Fibroblast of lung (primary cell): ENCODE data around the gene SLC6A9. TPM values are rescaled to one million over a fixed set of nuclear protein-coding genes. Genes with fewer than 3 reads are reported as not detected.

ENCODE experiments used
- DNase-seq, 2 donors: peaks; one replicate each; pipeline versions ENCODE4 v3.0.0 to v3.0.0-alpha.2; 2010; ENCODE audit warnings: low read depth in 2 of 2
- H2AFZ ChIP-seq: 2 replicates; pipeline ENCODE4 v1.5.1; 2012; ENCODE audit warnings: low read length, control low read depth, inconsistent platforms
- H3K27ac ChIP-seq: 2 replicates; pipeline ENCODE4 v1.5.1; 2011; ENCODE audit warnings: low read length, control low read depth; ENCODE audit not compliant: insufficient read depth
- H3K27me3 ChIP-seq: 2 replicates; pipeline ENCODE4 v1.5.1; 2011; ENCODE audit warnings: mild to moderate bottlenecking, low read length; ENCODE audit not compliant: control insufficient read depth, insufficient read depth
- H3K36me3 ChIP-seq: 2 replicates; pipeline ENCODE4 v1.5.1; 2011; ENCODE audit warnings: low read length; ENCODE audit not compliant: control insufficient read depth, insufficient read depth
- H3K4me1 ChIP-seq: 2 replicates; pipeline ENCODE4 v1.5.1; 2011; ENCODE audit warnings: low read length; ENCODE audit not compliant: control insufficient read depth, insufficient read depth; ENCODE audit errors: extremely low read depth
- H3K4me2 ChIP-seq: 2 replicates; pipeline ENCODE4 v1.5.1; 2011; ENCODE audit warnings: low read length, control low read depth; ENCODE audit not compliant: insufficient read depth; ENCODE audit errors: extremely low read depth
- H3K4me3 ChIP-seq, 4 experiments: fragments of 200-600 bp in 1 of 4; sonication (generic) in 1 of 4; replicated peaks in 1 of 4; 2 replicates each; pipeline ENCODE4 v1.5.1; 2011 to 2016; ENCODE audit warnings: low read length in 4 of 4, low read depth in 3 of 4, mild to moderate bottlenecking in 3 of 4, control low read depth in 2 of 4, inconsistent platforms in 1 of 4, mixed read lengths in 1 of 4; ENCODE audit not compliant: insufficient read depth in 1 of 4; ENCODE audit errors: control extremely low read depth in 1 of 4
- H3K79me2 ChIP-seq: 2 replicates; pipeline ENCODE4 v1.5.1; 2012; ENCODE audit warnings: mild to moderate bottlenecking, low read length, inconsistent platforms; ENCODE audit not compliant: control insufficient read depth, insufficient read depth
- H3K9ac ChIP-seq: 2 replicates; pipeline ENCODE4 v1.5.1; 2011; ENCODE audit warnings: mild to moderate bottlenecking, low read length, control low read depth; ENCODE audit not compliant: insufficient read depth
- H3K9me3 ChIP-seq: 2 replicates; pipeline ENCODE4 v1.5.1; 2012; ENCODE audit warnings: low read depth, low read length; ENCODE audit not compliant: control insufficient read depth, insufficient read depth
- H4K20me1 ChIP-seq: 2 replicates; pipeline ENCODE4 v1.5.1; 2011; ENCODE audit warnings: low read length; ENCODE audit not compliant: control insufficient read depth, insufficient read depth; ENCODE audit errors: extremely low read depth
- CTCF ChIP-seq, 2 donors: IDR thresholded peaks in 1 of 2; conservative IDR thresholded peaks in 1 of 2; 1 replicate in 1 of 2; 2 replicates in 1 of 2; pipeline ENCODE4 v1.5.1; 2011 to 2012; ENCODE audit warnings: low read length in 2 of 2, control low read depth in 1 of 2, inconsistent platforms in 1 of 2, low read depth in 1 of 2, mild to moderate bottlenecking in 1 of 2
- EZH2 ChIP-seq: IDR thresholded peaks from 2 replicates; pipeline ENCODE4 v1.5.1; 2012; ENCODE audit warnings: low read length, control low read depth, mild to moderate bottlenecking; ENCODE audit errors: missing control alignments
- polyA plus RNA-seq, 2 donors: library from polyadenylated mRNA; depleted of rRNA in 1 of 2; stranded (reverse) in 1 of 2; unstranded in 1 of 2; fragments of >200 nt; gene quantifications; 2 replicates each; pipeline ENCODE4 v1.2.1, GENCODE V29; 2011 to 2012; ENCODE audit warnings: missing spikeins in 1 of 2
- total RNA-seq: library from RNA; depleted of rRNA; stranded (reverse); fragments of >200 nt; gene quantifications from 2 replicates; pipeline ENCODE4 v1.2.1, GENCODE V29; 2014

Gene SLC6A9
- total and polyA plus RNA-seq, 2 donors (not counting 1 experiment from before 2014, with no cell fraction given) = 3.4 to 19.5 TPM

- DNase-seq = no peak
- Histone ChIP-seq H3K9me3 (no peaks in the 10 kb centered on the region), H3K9ac (peak overlapping the region; percentile 72), H2AFZ (no peak overlapping the region), H3K27ac (no peak overlapping the region), H4K20me1 (no peaks in the 10 kb centered on the region), H3K27me3 (no peaks in the 10 kb centered on the region), H3K36me3 (peaks cover 17% of the 10 kb centered on the region), H3K4me3 (peak overlapping the region in 3 of 4 experiments; percentile 34 to 74 (median 59)), H3K4me2 (peak overlapping the region; percentile 9), H3K4me1 (peaks cover 10% of the 10 kb centered on the region), H3K79me2 (peaks cover 56% of the 10 kb centered on the region)
- TF ChIP-seq CTCF (conservative IDR thresholded peaks at IDR 0.05 in 1 of 2, IDR thresholded peaks at IDR 0.05 in 1 of 2; ENCODE audit: low read depth in 1 of 2, low read length in 2 of 2) = no peak
- no peak for TF ChIP-seq EZH2
Observed at GRCh38 chr1:43979261-43979527, 52.1 kb downstream of the SLC6A9 start.

GRCh38 chr1:43978551-43979260 lies 52.6 kb downstream of the SLC6A9 start, which contains the start of gene B4GALT2:
Gene B4GALT2, plus strand, starts transcription at chr1:43979210. Its CDS starts 1,951 bp downstream, at chr1:43981161.
- H2AFZ ChIP-seq = peak within 1 kb of the TSS; percentile 47
- peak within 1 kb of the TSS; percentile 72 for H3K9ac ChIP-seq
- TF ChIP-seq EZH2 (no peak), CTCF (conservative IDR thresholded peaks at IDR 0.05 in 1 of 2, IDR thresholded peaks at IDR 0.05 in 1 of 2; ENCODE audit: low read depth in 1 of 2, low read length in 2 of 2) (no peak)
- peak within 1 kb of the TSS; percentile 18 for H3K27ac ChIP-seq
- no peaks in the 10 kb centered on the region for H3K27me3 ChIP-seq
- peak within 1 kb of the TSS; percentile 90 for H3K4me2 ChIP-seq
- peak within 1 kb of the TSS; percentile 52 to 74 (median 68) for H3K4me3 ChIP-seq
- H3K79me2 ChIP-seq = peaks cover 54% of the 10 kb centered on the region
- peak in 1 of 2 donors; percentile 32 for DNase-seq
- no peaks in the 10 kb centered on the region for H4K20me1 ChIP-seq
- H3K4me1 ChIP-seq = peaks cover 10% of the 10 kb centered on the region
- no peaks in the 10 kb centered on the region for H3K9me3 ChIP-seq
- peaks cover 17% of the 10 kb centered on the region for H3K36me3 ChIP-seq

- H3K9me3 ChIP-seq = no peaks in the 10 kb centered on the region
- DNase-seq = no peak
- peak overlapping the region in 2 of 4 experiments; percentile 58 to 65 for H3K4me3 ChIP-seq
- no peak overlapping the region for H3K9ac ChIP-seq
- H3K27me3 ChIP-seq = no peaks in the 10 kb centered on the region
- H3K4me2 ChIP-seq = peak overlapping the region; percentile 83
- no peaks in the 10 kb centered on the region for H4K20me1 ChIP-seq
- no peak overlapping the region for H3K27ac ChIP-seq
- no peak for TF ChIP-seq CTCF (conservative IDR thresholded peaks at IDR 0.05 in 1 of 2, IDR thresholded peaks at IDR 0.05 in 1 of 2; ENCODE audit: low read depth in 1 of 2, low read length in 2 of 2)
- no peak for TF ChIP-seq EZH2
- no peak overlapping the region for H2AFZ ChIP-seq
- peaks cover 54% of the 10 kb centered on the region for H3K79me2 ChIP-seq
- H3K4me1 ChIP-seq = peaks cover 10% of the 10 kb centered on the region
- peaks cover 17% of the 10 kb centered on the region for H3K36me3 ChIP-seq
Observed at GRCh38 chr1:43978264-43978550, 53.1 kb downstream of the SLC6A9 start.
